GM12874 (cell line): ENCODE measurements around the gene KCNC2.

Experiments used
- TF ChIP-seq, protein P1 (sequence below): IDR thresholded peaks from 2 replicates; pipeline ENCODE4 v1.5.1; 2011; ENCODE audit warnings: low read depth, mild to moderate bottlenecking, control low read depth, low read length, moderate library complexity; ENCODE audit not compliant: insufficient read depth

The KCNC2 gene

DNA sequence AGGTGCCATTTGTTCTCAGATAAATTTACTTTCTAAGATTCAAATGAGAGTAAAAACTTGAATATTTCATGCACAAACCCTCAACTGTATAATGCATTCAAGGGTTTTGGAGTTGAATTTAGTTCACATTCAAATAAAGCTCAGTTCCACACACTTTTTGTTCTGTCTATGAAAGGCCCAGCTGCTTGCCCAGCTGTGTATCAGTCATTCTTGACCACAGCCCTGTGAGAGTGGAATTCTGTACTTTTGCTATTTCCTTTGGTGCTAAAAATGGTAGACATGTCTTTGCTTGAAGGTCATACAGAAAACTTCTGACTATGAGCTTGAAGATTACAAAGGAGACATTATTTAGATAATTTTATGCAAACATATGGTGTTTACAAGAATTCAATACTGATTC, 110.4 kb downstream of the KCNC2 start:
- TF ChIP-seq, protein P1, sequence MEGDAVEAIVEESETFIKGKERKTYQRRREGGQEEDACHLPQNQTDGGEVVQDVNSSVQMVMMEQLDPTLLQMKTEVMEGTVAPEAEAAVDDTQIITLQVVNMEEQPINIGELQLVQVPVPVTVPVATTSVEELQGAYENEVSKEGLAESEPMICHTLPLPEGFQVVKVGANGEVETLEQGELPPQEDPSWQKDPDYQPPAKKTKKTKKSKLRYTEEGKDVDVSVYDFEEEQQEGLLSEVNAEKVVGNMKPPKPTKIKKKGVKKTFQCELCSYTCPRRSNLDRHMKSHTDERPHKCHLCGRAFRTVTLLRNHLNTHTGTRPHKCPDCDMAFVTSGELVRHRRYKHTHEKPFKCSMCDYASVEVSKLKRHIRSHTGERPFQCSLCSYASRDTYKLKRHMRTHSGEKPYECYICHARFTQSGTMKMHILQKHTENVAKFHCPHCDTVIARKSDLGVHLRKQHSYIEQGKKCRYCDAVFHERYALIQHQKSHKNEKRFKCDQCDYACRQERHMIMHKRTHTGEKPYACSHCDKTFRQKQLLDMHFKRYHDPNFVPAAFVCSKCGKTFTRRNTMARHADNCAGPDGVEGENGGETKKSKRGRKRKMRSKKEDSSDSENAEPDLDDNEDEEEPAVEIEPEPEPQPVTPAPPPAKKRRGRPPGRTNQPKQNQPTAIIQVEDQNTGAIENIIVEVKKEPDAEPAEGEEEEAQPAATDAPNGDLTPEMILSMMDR: no peak

DNA sequence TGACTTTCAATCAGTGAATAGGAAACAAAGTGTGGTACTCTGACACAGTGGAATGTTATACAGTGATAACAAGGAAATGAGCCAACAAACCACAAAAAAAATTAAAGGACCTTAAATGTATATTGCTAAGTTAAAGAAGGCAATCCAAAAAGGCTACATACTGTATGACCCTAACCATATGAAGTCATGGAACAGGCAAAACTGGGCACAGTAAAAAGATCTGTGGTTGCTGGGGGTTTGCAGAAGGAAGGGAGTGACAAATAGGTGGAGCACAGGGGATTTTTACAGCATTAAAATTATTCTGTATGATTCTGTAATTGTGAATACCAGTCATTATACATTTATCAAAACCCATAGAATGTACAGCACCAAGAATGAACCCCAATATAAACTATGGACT, 112.6 kb downstream of the KCNC2 start:
- TF ChIP-seq, protein P1: no peak

DNA sequence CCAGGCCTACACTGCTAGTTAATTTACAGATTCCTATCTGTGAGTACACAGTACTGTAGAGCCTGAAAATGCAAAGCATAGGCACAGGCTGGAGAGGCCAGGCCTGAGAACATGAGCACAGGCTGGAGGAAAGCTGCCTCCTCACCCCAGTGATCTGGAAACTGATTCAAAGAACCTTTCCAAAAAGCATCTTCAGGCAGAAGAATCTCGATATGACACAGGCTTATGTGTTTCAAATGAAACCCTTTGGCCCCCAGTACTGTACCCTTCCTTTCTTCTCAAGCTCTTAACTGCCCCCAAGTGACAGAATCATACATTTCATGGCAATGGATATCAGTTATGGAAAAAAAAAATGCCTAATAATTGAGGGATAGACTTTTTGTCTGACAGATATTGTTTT, 122.0 kb downstream of the KCNC2 start:
- TF ChIP-seq, protein P1: no peak

DNA sequence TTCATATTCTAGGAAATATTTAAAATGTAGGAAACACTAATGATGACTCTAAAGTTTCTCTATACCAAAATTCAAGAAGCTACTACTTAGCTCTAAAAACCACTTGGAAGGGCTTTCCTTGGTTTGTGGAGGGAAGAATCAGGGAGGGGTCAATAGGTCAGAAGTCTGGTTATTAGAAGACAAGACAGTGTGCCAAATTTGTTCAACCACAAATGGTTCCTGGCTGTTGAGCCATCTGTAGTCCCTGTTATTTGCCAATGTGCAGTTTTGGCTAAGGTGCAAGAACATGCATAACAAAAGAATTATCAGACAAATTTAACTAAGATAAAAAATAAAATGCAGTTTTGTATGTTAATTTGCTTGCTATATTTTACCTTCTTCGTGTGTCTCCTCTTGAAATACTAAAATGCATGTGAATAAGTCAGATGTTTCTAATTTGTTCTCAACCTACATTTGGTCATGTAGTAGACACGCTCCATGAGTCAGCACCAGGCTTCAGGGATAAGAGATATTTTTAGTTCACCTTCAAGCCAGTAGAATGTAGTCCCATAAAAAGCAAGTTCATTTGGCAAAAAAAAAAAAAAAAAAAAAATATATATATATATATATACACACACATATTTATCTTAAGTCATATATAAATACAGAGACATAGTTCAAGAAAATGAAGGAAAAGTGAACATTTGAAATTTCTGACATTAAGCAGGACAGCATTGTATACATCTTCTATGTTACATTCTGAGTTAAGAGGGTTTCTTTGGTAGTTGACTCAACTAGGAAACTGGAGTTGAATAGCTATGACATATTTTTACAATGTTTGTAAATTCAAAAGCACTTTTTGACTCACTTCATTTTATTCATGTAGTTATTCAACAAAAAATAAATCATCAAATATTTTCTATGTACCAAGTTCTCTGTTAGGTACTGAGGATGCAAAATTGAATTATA, 123.3 kb downstream of the KCNC2 start:
- TF ChIP-seq, protein P1: no peak

DNA sequence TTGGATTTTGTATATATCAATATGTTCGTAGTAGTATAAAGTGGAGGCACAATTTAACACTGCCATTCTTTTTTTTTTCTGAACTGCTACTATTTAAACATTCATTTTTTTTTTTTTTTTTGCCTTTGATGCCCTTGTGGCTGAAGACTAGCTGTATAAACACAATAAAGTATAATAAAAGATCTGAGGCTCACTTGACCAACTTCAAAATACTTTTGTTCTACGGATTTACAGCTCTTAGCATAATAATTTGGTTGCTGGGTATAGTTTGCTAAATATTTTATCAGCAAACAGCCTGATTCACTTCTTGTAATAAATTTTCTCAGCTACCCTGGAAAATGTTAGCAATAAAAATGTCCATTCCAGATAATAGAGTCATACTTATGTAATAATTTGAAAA, 128.3 kb downstream of the KCNC2 start:
- TF ChIP-seq, protein P1: no peak

DNA sequence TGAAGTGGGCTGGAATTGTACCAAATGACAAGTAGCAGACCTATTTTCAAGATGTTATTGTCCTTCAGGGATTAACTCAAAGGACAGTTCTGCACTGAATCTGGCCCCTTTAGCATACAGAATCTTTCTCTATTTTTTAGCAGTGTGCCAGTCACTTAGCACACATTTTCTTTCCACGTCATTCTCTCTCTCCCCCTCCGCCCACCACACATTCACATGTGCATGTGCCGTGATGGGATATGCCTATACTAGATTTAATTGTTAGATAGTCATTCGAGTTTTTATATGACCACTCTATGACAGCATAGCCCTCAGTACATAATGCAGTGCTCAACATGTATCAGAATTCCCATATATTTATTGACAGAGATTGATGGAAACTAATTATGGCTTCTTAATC, 129.1 kb downstream of the KCNC2 start:
- TF ChIP-seq, protein P1: no peak

DNA sequence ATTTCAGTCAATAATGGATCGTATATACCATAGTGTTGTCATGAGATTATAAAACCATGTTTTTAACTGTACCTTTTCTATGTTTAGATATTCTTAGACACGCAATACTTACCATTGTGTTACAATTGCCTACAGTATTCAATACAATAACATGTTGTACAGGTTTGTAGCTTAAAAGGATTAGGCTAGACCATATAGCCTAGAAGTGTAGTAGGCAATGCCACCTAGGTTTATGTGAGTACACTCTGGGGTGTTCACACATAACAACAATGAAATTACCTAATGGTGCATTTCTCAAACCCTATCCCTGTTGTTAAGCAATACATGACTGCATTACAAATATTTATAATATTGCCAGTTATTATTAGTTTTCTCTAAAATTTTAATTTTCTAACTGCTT, 144.2 kb downstream of the KCNC2 start:
- TF ChIP-seq, protein P1: no peak
